Stimulated activated CD4-positive, alpha-beta T cell treated with anti-CD3 and anti-CD28 coated beads, Interleukin-1b, Interleukin-23, amount 100 ng/mL, for 48 hours (primary cell): Measurements from ENCODE around the gene LITAF.

Experiments used
- DNase-seq: peaks from one replicate; pipeline ENCODE4 v3.0.0-alpha.2; 2020

LITAF gene

GRCh38 chr16:11547118-11547916 lies 39.4 kb downstream of the LITAF start:
- DNase-seq, result no peak

DNA sequence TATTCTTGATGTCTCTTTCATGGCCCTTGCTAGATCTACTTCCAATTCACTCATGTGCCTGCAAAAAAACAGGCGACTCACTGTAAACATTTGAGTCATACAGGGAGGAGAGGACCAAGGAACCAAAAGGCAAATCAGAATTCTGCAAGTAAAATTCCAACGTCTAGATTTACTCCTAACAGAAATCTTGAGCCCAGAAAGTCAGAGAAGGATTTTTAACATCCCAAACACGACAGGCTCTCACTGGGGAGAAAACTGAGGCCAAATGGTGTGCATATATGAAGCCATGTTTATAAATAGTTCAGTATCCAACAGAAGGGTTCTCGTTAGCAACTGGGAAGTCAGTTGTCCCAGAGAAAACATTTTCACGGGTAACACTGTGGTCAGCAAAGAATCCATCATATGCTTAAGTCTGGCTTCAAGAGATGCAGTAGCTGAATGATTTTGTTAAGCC lies 40.1 kb downstream of the LITAF start:
- DNase-seq, result no peak

DNA sequence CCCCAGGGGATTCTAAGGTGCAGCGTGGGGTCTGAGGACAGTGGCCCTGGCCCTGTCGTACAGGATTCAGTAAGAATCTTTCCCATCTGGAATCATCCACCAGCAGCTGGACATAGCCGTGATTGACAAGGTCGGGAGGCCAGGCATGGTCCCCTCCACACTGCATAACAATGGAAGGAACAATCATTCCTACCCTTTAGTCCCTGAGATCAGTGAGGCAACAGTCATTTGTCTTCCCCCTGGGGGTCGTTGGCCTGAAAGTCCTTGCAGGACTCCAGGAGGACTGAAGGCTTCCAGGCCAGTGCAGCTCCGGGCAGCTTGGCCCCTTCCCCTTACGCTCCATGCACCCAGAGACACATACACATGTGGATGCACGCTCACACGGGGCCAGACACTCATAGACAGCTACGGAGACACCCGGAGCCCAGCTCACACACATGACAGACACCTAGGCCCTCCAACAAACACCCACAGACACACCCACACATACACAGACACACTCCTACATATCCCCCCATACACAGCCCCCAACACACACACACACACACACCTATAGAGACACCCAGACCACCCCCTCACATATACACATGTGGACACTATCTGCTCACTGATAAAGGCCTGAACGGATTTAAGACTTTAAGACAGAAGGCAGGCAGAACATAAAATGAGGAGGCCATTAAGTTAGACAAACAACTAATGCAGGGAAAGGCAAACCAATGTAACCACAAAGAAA lies 42.9 kb downstream of the LITAF start:
- no peak for DNase-seq

DNA sequence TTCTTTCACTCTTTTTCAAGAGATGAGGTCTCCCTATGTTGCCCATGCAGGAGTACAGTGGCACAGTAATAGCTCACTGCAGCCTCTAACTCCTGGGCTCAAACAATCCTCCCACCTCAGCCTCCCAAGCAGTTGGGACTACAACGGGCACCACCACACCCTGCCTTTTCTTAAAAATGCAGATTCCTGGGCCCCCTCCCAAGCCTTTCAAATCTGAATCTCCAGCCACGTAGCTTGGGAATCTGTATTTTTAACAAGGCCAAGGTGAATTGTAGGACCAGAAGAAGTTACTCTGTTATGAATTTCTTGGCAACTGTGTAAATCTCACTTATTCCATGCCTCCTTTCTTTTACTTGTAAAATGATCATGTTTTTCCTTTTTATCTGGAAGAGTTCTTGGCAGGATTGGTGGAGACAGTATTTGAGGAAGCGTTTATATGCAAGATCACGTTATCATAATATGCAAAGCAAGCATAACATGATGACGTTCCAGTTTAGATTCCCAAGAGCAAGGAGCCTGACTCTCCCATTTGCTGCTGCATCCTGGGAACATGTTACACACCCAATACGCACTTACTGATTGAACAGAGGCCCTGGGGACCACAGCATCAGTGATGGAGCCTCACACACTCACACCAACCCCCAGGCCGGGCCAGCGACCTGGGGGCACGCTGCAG lies 44.5 kb downstream of the LITAF start:
- DNase-seq, result no peak

GRCh38 chr16:11539641-11540050 lies 47.1 kb downstream of the LITAF start:
- DNase-seq, result no peak

DNA sequence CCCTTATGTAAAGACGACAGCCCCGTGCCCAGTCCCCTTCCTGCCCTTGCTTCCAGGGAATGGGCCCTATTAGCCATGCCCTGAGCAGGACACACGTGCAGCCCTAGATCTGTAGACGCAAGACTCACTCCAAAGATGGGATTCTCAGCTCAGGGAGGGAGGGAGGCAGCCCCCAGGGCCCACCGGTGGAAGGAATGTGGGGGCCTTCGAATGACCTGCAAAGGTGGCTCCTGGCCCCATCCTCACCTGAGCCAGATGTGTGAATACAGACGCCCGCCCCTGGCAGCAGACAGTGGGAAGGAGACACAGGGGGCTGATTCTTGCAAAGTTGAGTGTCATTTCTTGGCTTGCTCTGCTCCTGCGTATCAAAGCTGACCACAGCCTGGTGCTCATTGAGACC lies 47.8 kb downstream of the LITAF start:
- DNase-seq, result no peak

GRCh38 chr16:11536104-11536866 lies 50.4 kb downstream of the LITAF start:
- DNase-seq, result no peak

- DNase-seq, result no peak
Measured at GRCh38 chr16:11535494-11535893, 51.2 kb downstream of the LITAF start.

DNA sequence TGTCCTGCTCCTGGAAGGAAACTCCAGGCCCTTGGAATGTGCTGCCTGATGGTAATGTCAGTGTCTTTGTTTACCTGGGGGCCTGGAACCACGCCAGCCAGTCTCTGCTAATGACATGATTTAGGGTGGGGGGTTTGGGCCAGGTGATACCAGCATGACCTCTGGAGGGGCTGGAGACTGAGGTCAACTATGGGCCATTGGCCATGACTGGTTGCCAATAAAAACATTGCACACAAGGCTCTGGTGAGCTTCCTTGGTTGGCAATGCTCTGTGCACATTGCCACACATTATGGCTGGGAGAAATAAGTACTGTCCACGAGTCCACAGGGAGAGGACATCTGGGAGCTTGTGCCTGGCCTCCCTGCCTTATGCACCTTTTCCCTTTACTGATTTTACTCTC lies 52.5 kb downstream of the LITAF start:
- no peak for DNase-seq

GRCh38 chr16:11533588-11533987 lies 53.1 kb downstream of the LITAF start:
- no peak for DNase-seq

DNA sequence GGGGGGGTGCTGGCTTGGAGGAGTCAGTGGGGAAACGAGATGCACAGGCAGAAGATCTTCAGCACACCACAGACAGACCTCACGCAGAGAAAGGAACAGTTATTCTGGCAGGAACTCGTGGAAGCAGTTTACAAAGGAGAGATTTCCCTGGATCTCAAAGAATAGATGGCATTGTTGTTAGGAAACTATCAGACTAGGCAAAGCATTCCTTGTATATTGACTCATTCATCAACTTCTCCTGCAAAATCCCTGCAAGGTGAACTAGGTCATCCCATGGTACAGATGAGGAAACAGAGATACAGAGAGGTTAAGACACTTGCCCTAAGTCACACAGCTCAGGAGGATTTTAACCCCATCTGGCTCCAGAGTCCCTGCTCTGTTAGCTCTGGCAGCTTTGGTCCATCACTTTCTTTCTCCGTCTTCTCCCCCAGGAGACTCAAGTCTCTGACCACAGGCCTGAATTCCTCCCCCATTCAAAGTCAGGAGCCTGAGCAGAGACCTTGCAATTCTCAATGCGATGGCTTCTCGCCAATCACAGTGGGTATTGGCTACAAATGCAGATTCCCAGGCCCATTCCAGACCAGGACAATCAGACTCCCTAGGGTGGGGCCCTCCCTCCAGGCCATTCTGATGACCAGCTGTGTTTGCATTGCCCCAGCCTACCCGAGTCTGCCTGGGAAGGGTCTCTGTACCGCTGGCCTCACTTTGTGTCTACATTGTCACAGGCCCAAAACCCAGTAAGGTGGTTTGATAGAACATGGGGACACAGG lies 56.4 kb downstream of the LITAF start:
- DNase-seq, result no peak

- DNase-seq, result no peak
Measured at GRCh38 chr16:11529285-11529684, 57.4 kb downstream of the LITAF start.

DNA sequence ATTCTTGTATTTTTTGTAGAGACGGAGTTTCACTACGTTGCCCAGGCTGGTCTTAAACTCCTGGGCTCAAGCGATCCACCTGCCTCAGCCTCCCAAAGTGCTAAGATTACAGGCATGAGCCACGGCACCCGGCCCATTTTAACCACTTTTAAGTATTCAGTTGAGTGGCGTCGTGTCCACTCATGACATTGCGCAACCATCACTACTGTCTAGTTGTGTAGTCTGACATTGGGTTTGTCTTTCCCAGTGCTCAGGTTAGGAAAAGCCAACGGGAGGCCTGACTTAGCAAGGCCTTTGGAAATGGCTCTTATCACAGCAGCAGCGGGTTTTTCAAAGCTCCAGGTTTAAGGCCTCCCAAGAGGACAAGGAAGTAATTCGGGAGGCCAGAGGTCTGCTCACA lies 58.7 kb downstream of the LITAF start:
- no peak for DNase-seq

DNA sequence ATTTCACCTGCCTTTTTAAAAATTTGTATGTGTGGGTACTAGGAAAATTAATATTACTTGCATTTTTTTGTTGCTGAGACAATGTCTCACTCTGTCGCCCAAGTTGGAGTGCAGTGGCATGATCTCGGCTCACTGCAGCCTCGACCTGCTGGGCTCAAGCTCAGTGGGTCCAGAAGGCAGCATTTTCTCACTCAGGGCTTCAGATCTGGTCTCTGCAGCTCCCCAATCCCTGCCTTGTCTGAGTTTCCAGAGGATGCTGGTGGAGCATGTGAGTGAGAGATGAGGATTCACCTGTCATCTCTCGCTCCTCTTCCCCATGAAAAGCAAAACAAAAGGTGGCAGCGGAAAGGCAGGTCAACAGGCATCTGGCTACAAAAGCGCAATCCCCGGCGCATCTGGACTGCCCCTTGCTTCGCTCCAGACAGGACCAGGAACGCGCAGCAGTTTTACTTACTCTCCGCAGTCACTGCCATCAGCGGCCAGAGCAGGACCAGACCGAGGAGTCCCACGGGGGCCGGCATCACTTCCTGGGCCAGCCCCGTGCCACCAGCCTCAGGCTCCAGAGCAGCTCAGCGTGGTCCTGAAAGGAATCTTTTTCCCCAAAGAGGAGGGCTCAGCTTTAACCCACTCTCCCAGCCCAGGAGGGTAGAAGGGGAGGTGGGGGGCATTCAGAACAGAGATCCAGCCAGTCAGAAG lies 59.9 kb downstream of the LITAF start:
- no peak for DNase-seq

- no peak for DNase-seq
Measured at GRCh38 chr16:11524098-11524760, 62.5 kb downstream of the LITAF start.

- DNase-seq, result no peak
Measured at GRCh38 chr16:11521055-11521454, 65.7 kb downstream of the LITAF start.

GRCh38 chr16:11520442-11520841 lies 66.3 kb downstream of the LITAF start:
- DNase-seq, result no peak

- DNase-seq, result no peak
Measured at GRCh38 chr16:11517961-11518360, 68.8 kb downstream of the LITAF start.

DNA sequence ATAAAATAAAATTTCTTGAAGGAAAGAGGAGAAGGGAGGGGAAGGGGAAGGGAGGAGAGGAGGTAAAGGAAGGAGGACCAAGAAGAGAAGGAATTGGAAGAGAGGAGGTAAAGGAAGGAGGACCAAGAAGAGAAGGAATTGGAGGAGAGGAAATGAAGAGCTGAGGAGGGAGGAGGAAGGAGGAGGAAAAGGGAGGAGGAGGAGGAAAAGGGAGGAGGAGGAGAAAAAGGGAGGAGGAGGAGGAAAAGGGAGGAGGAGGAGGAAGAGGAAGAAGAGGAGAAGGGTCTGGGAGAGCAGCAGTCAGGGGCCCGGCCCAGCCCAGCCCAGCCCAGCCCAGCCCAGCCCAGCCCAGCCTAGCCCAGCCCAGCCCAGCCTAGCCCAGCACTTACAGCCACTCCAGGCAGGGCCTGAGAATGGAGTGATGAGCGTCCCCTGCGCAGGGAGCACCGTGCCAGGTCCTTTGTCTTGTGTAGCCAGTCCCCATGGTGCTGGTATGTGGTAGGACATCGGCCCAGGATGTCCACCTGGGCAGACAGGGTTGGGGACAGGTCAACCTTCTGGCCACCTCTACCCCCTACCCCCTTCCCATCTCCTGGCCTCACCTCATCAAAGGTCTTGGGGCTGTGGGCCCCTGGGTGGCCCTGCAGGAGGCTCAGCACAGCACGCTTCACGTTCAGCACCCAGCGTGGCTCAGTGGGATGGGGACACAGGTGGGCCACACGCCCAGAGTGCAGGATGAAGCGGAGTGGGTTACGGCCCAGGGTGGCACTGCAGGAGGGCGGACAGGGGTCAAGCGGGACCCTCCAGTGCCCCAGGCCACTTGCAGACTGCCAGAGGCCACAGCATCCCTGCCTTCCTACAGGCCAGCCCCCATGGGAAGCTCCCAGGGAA lies 70.9 kb downstream of the LITAF start:
- no peak for DNase-seq

DNA sequence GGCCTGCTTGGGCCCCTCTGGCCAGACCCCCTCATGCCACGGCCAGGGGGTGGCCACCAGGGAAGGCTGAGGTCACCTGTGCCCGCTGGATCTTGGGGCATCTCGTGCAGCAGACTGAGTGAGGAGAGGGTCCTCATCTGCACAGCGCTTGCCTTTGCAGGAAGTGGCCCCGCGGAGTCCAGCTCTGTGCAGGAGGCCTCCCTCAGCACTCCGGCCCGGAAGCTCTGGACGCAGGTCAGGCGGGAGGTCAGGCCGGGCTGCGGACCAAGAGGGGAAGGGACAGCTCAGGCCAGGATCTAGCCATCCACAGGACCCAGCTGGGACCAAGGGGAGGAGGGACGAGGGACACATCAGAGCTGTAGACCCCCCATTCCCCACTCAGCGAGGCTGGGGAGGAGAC lies 72.4 kb downstream of the LITAF start:
- DNase-seq, result no peak
